BLaER1 treated with 17β-estradiol and CSF1 and Interleukin-3, amounts not matched to agents 10 nM and 100 nM (cell line): ENCODE data around the gene GPBP1.
"Not testable (repeated sequence)": the region's sequence is repeated elsewhere in the genome, so short reads cannot be mapped to it uniquely, and the experiment has no call there.

ENCODE experiments used
- H3K27ac ChIP-seq, 11 experiments: shearing (Covaris generic); formaldehyde crosslinking; 2 replicates each; pipeline ENCODE4 v1.8.1; 2022
- H3K27me3 ChIP-seq, 11 experiments: shearing (Covaris generic); formaldehyde crosslinking; 2 replicates each; pipeline ENCODE4 v1.8.1; 2022
- H3K36me3 ChIP-seq, 11 experiments: shearing (Covaris generic); formaldehyde crosslinking; 2 replicates each; pipeline ENCODE4 v1.8.1; 2022
- H3K4me1 ChIP-seq, 10 experiments: shearing (Covaris generic); formaldehyde crosslinking; 2 replicates each; pipeline ENCODE4 v1.8.1; 2022
- H3K4me2 ChIP-seq, 11 experiments: shearing (Covaris generic); formaldehyde crosslinking; 2 replicates each; pipeline ENCODE4 v1.8.1; 2022
- H3K4me3 ChIP-seq, 10 experiments: shearing (Covaris generic); formaldehyde crosslinking; 2 replicates each; pipeline ENCODE4 v1.8.1; 2022
- H3K9ac ChIP-seq, 11 experiments: shearing (Covaris generic); formaldehyde crosslinking; 2 replicates each; pipeline ENCODE4 v1.8.1; 2022
- H3K9me3 ChIP-seq, 11 experiments: shearing (Covaris generic); formaldehyde crosslinking; replicated peaks in 1 of 11; 2 replicates each; pipeline ENCODE4 v1.8.1; 2022
- H4K20me1 ChIP-seq, 11 experiments: shearing (Covaris generic); formaldehyde crosslinking; 2 replicates each; pipeline ENCODE4 v1.8.1; 2022
- Cebpa-rat ChIP-seq, 11 experiments: shearing (Covaris generic); IDR thresholded peaks; 2 replicates each; pipeline ENCODE4 v1.8.1; 2022

The GPBP1 gene

DNA sequence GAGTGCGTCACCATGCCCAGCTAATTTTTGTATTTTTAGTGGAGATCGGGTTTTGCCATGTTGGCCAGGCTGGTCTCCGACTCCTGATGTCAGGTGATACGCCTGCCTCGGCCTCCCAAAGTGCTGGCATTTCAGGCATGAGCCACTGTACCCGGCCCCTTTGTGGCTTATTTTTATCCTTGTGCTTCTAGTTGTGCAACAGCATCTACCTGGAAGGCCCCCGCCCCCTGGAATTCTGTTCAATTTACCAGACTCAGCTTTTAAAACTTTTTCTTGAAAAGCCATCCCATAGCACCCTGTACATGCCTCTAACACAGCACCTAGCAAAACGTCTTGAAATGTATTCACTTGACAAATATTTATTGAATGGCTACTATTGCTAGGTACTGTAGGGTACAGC is 9.7 kb upstream of the GPBP1 start:
- Histone ChIP-seq H3K27ac (no peak overlapping the region), H3K27me3 (no peaks in the 10 kb centered on the region), H3K36me3 (no peaks in the 10 kb centered on the region), H3K4me2 (no peak overlapping the region), H3K9me3 (peaks cover 0 to 8% (median 0%) of the 10 kb centered on the region in 11 experiments; a peak in 3 of 22 replicates), H3K4me3 (no peak overlapping the region), H4K20me1 (no peaks in the 10 kb centered on the region), H3K9ac (no peak overlapping the region), H3K4me1 (peaks cover 0 to 15% (median 7%) of the 10 kb centered on the region in 10 experiments; a peak in 11 of 20 replicates)
- TF ChIP-seq Cebpa-rat (IDR thresholded peaks at IDR 0.05) = no peak

DNA sequence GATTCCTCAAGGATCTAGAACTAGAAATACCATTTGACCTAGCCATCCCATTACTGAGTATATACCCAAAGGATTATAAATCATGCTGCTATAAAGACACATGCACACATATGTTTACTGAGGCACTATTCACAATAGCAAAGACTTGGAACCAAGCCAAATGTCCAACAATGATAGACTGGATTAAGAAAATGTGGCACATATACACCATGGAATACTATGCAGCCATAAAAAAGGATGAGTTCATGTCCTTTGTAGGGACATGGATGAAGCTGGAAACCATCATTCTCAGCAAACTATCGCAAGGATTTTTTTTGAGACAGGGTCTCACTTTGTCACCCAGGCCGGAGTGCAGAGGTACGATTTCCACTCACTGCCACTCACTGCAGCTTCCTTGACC is 8.7 kb upstream of the GPBP1 start:
- peaks cover 0 to 15% (median 7%) of the 10 kb centered on the region in 10 experiments; a peak in 11 of 20 replicates for H3K4me1 ChIP-seq

DNA sequence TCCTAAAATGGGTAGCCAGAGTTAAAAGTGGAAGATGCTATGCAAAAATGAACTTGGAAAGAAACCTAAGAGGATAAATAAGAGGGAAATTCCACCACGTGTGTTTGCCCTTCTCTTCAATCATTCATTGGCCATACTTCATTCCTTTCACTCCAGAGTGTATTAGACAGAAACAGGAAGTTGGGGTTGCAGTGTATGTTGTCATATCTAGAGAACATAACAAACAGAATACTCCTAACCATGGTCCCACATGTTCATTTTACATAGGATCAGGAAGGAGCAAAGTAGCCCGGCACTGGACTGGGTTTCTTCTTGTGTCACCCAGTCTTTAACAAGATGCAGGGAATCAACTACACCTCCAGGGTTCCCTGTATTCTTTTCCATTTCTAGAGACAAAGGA is 7.6 kb upstream of the GPBP1 start:
- H3K4me1 ChIP-seq = peaks cover 0 to 15% (median 7%) of the 10 kb centered on the region in 10 experiments; a peak in 13 of 20 replicates
- H3K4me3 ChIP-seq = no peak overlapping the region
- no peaks in the 10 kb centered on the region for H4K20me1 ChIP-seq
- no peak overlapping the region for H3K9ac ChIP-seq
- H3K4me2 ChIP-seq = peak overlapping the region in 5 of 11 experiments; percentile 2 to 52 (median 31); a peak in 7 of 22 replicates
- peaks cover 0 to 4% (median 0%) of the 10 kb centered on the region in 11 experiments; a peak in 2 of 22 replicates for H3K9me3 ChIP-seq
- no peaks in the 10 kb centered on the region for H3K36me3 ChIP-seq
- TF ChIP-seq Cebpa-rat (IDR thresholded peaks at IDR 0.05) = no peak
- no peaks in the 10 kb centered on the region for H3K27me3 ChIP-seq
- peak overlapping the region in 4 of 11 experiments; percentile 14 to 43 (median 26); a peak in 5 of 22 replicates for H3K27ac ChIP-seq

More for the DNA sequence above, 8.7 kb upstream of the GPBP1 start:
- H3K9ac ChIP-seq, H3K4me3 ChIP-seq, H3K36me3 ChIP-seq, H3K9me3 ChIP-seq, H3K4me2 ChIP-seq, H3K27me3 ChIP-seq, H3K27ac ChIP-seq, H4K20me1 ChIP-seq: not testable (repeated sequence)

DNA sequence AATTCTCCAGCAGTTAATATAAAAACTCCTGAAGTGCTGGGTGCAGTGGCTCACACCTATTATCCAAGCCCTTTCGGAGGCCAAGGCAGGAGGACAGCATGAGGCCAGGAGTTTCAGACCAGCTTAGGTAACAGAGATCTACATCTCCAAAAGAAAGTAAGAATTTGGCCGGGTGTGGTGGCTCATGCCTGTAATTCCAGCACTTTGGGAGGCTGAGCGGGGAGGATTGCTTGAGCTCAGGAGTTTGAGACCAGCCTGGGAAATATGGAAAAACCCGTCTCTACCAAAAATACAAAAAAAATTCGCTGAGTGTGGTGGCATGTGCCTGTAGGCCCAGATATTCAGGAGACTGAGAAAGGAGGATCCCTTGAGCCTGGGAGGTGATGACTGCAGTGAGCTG is 6.7 kb upstream of the GPBP1 start:
- Histone ChIP-seq H3K9ac (no peak overlapping the region), H4K20me1 (no peaks in the 10 kb centered on the region), H3K4me1 (peaks cover 8 to 25% (median 15%) of the 10 kb centered on the region in 10 experiments), H3K36me3 (no peaks in the 10 kb centered on the region), H3K27ac (no peak overlapping the region), H3K4me3 (no peak overlapping the region), H3K9me3 (peaks cover 0 to 4% (median 0%) of the 10 kb centered on the region in 11 experiments; a peak in 2 of 22 replicates), H3K27me3 (no peaks in the 10 kb centered on the region), H3K4me2 (no peak overlapping the region)
- TF ChIP-seq Cebpa-rat (IDR thresholded peaks at IDR 0.05) = no peak

DNA sequence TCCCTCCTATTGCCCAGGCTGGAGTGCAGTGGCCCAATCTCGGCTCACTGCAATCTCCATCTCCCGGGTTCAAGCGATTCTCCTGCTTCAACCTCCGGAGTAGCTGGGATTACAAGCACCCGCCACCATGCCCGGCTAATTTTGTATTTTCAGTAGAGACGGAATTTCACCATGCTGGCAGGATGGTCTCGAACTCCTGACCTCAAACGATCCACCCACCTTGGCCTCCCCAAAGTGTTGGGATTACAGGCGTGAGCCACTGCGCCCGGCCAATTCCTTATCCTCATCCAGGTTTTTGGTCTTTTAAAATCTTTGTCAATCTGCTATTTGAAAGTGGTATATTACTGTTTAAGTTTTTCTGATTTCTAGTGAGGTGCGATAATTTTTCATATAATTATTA is 3.7 kb upstream of the GPBP1 start:
- H3K27ac ChIP-seq, H3K9me3 ChIP-seq, H3K9ac ChIP-seq, H3K36me3 ChIP-seq, H3K4me2 ChIP-seq, H3K4me3 ChIP-seq, H3K27me3 ChIP-seq: not testable (repeated sequence)
- H3K4me1 ChIP-seq = peaks cover 10 to 27% (median 17%) of the 10 kb centered on the region in 10 experiments
- peaks cover 4 to 10% (median 8%) of the 10 kb centered on the region in 11 experiments; a peak in 18 of 22 replicates for H4K20me1 ChIP-seq

DNA sequence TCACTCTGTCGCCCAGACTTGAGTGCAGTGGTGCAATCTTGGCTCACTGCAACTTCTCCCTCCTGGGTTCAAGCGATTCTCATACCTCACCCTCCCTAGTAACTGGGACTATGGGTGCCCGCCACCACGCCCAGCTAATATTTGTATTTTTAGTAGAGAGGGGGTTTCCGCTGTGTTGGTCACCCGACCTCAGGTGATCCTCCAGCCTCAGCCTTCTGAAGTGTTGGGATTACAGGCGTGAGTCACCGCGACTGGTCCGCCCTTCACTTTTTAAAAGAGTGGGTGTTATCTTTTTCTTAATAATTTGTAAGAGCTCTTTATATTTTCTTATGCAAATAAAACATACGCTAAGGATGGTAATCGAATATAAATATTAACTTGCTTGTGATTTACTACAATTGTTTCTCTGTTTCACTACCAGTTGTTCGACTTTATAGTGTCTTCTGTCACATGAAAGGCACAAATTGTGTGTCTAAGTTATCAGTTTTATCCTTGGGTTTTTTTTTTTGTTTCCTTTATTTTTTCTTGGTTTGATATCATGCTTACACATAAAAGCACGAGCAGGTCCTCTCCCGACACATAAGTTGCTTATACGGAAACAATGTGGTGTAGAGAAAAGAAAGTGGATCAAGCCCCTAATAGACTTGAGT is 1.9 kb upstream of the GPBP1 start:
- H3K4me1 ChIP-seq = peaks cover 9 to 16% (median 11%) of the 10 kb centered on the region in 10 experiments

DNA sequence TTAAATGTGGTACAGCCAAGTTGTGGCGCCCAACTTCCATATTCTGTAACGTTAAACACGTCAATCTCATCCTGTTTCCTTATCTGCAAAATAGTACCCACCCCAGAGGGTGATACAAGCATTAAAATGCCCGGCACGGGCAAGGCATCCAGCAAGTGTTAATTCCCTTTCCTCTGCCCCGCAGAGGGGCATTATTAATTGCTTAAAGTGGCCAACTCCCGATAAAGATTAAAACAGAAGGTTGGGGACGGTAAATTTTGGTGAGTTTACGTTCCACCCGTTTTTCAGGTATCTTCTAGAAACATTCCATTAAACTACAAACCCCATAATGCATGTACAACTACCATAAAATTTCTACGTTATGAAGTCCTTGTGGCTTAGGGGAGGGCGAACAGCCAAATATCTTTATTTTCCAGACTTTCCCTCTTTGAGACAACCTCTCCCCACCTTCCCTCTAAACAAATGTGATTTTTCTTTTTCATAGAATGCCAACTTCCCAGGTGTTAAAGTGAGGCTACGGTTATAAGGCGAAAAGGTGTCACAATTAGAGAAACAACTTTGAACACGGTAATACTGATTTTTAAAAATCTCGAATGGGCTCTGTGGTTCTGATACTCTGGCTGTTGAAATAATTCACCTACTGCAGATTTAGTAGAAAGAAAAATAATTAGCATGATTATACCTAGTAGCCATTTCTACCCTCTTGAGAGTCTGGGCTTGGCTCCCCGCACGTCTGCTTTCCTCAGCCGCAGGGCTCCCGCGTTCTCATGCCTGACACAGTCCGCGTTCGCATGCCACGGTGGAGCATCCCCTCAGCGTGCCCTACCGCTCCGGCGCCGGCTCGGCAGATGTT is 1.2 kb upstream of the GPBP1 start:
- peak overlapping the region; percentile 78 to 96 (median 92) for H3K4me2 ChIP-seq
- peak overlapping the region; percentile 91 to 100 (median 99) for H3K27ac ChIP-seq
- TF ChIP-seq Cebpa-rat (IDR thresholded peaks at IDR 0.05) = no peak
- H3K9me3 ChIP-seq = no peaks in the 10 kb centered on the region
- H3K9ac ChIP-seq = peak overlapping the region; percentile 98 to 100 (median 100)
- H3K27me3 ChIP-seq = no peaks in the 10 kb centered on the region
- H3K4me1 ChIP-seq = peaks cover 9 to 21% (median 16%) of the 10 kb centered on the region in 10 experiments
- H3K4me3 ChIP-seq = peak overlapping the region; percentile 80 to 100 (median 92)
- peaks cover 0 to 20% (median 6%) of the 10 kb centered on the region in 11 experiments; a peak in 11 of 22 replicates for H3K36me3 ChIP-seq
- H4K20me1 ChIP-seq = peaks cover 30 to 36% (median 33%) of the 10 kb centered on the region in 11 experiments

More for the DNA sequence above, 1.9 kb upstream of the GPBP1 start:
- Histone ChIP-seq H3K4me3 (peak overlapping the region; percentile 80 to 100 (median 92)), H4K20me1 (peaks cover 22 to 28% (median 26%) of the 10 kb centered on the region in 11 experiments; a peak in 21 of 22 replicates), H3K9me3 (no peaks in the 10 kb centered on the region), H3K4me2 (peak overlapping the region; percentile 78 to 96 (median 92)), H3K36me3 (peaks cover 0 to 13% (median 4%) of the 10 kb centered on the region in 11 experiments; a peak in 9 of 22 replicates), H3K27ac (peak overlapping the region; percentile 91 to 100 (median 99); a peak in 21 of 22 replicates), H3K9ac (peak overlapping the region; percentile 98 to 100 (median 100)), H3K27me3 (no peaks in the 10 kb centered on the region)
- no peak for TF ChIP-seq Cebpa-rat (IDR thresholded peaks at IDR 0.05)

DNA sequence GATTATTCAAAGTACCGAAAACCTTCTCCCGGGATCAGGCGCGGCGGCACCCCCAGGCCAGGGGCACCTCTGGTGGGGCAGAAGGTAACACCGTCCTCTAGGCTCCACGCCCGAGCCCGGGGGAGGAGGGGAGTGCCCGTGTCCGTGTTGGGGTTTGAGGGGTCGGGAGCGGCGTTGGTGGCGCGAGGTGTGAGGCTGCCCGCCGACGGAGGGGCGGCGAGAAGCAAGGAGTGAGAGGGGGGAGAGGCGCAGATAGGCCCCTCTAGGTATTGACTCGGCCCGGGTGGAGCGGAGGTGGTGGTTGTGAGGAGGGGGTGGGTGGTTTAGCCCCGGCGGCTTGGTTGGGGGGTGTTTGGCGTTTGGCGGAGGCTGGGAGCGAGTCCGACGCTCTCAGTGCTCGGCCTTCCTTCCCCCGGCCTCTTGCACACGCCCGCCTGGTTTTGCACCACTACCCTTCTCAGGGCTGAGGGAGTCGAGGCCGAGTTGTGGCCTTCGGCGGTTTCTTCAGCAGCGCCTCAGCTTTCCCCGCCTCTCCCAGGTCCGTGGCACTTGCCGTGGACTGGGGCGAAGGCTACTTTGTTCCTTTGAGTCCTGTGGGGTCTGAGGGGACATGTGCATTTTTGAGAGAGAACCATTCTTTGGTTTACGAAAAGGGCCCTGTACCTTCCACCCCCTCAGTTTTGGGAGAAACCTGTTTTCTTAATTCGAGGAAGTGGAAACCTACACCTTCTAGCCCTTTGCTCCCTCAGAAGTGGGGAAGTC is 450 bp downstream of the GPBP1 start:
- Histone ChIP-seq H4K20me1 (peaks cover 46 to 52% (median 50%) of the 10 kb centered on the region in 11 experiments), H3K27ac (peak overlapping the region; percentile 98 to 100 (median 99)), H3K9ac (peak overlapping the region; percentile 98 to 100 (median 100)), H3K36me3 (peaks cover 0 to 35% (median 17%) of the 10 kb centered on the region in 11 experiments; a peak in 15 of 22 replicates), H3K4me1 (peaks cover 17 to 35% (median 31%) of the 10 kb centered on the region in 10 experiments), H3K4me3 (peak overlapping the region; percentile 80 to 100 (median 92)), H3K4me2 (peak overlapping the region; percentile 87 to 98 (median 95)), H3K27me3 (no peaks in the 10 kb centered on the region), H3K9me3 (no peaks in the 10 kb centered on the region)
- no peak for TF ChIP-seq Cebpa-rat (IDR thresholded peaks at IDR 0.05)
